HG03108 (cell line): ENCODE results near the gene PYROXD2.

Experiments used
- ATAC-seq: cut with Tn5 transposase; IDR thresholded peaks from one replicate; pipeline ENCODE4 v1.9.1; 2021; ENCODE audit warnings: moderate library complexity; ENCODE audit not compliant: unreplicated experiment

The PYROXD2 gene

GRCh38 chr10:98414932-98415730, at the start of gene PYROXD2:
Gene PYROXD2, minus strand, starts transcription at chr10:98415182. Its CDS starts 47 bp downstream, at chr10:98415135.
- ATAC-seq, result peak; percentile 42

DNA sequence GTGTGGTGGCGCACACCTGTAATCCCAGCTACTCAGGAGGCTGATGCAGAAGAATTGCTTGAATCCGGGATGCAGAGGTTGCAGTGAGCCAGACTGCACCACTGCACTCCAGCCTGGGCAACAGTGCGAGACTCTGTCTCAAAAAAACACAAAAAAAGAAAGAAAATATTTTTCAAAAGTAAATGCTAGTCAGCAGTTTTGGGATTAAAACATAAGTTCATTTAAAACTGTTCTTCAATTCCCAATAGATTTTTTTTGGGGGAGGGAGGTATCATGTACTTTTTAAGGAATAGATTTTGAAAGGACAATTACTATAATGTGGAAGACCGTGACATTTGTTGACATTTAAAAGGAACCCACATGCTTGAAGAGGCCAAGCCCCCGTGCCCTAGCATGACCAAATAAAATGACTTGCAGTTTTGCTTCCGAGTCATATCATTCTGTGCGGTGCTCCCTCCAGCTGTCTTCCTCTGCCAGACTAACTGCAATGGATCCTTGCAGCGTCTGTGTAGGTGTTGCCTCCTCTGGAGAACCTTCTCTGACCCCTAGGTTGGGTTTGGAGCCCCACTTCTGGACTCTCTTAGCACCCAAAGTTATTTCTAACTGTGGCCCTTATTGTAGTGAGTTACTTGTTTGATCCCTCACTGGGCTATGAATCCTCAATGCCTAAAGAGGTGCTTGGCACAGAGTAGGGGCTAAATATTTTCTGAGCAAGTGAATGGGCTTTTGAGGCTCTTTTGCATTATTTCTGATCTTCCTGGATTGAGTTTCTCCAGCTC, 49.2 kb upstream of the PYROXD2 start:
- no peak for ATAC-seq

DNA sequence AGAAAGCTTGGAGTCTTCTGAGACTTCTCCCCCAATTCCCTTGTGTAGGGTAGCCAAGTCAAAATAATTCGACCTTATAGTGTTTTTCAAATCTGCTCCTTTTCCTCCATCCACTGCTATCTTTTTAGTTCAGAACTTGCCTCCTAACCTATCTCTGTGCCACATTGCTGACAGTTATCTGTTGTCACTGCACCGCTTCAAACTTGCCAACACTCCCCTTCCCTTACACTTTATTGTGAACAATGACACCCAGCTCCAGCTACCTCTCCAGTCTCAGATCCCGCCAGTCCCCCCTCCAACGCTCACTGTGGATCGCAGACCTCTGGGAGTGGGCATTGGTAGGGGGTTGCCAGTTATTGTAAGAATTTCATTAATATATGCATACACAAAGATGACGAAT, 48.0 kb upstream of the PYROXD2 start:
- ATAC-seq, result no peak

GRCh38 chr10:98461500-98461842, 46.5 kb upstream of the PYROXD2 start:
- no peak for ATAC-seq

GRCh38 chr10:98460837-98461499, 46.0 kb upstream of the PYROXD2 start:
- no peak for ATAC-seq

GRCh38 chr10:98458809-98459784, 44.1 kb upstream of the PYROXD2 start:
- no peak for ATAC-seq

DNA sequence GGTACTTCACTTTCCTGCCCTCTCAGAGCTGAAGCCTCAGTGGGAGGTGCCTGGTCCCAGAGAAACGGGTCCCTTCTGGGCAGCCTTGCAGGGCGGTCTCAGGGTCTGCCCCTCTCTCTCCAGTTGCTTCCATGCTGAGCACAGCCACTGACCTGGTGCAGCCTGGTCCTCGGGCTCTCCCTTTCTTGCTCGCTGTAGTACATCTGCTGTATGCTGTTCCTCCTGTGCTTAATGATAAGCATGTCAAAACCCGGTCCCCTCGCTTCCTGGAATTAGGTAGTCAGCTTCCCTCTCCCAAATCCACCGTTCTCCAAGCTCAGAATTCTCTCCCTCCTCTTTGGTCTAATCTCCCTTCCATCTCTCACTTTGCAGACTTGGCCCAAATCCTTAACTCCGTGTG, 42.7 kb upstream of the PYROXD2 start:
- no peak for ATAC-seq

- no peak for ATAC-seq
These were observed 41.9 kb upstream of the PYROXD2 start for GRCh38 chr10:98456686-98457482.

DNA sequence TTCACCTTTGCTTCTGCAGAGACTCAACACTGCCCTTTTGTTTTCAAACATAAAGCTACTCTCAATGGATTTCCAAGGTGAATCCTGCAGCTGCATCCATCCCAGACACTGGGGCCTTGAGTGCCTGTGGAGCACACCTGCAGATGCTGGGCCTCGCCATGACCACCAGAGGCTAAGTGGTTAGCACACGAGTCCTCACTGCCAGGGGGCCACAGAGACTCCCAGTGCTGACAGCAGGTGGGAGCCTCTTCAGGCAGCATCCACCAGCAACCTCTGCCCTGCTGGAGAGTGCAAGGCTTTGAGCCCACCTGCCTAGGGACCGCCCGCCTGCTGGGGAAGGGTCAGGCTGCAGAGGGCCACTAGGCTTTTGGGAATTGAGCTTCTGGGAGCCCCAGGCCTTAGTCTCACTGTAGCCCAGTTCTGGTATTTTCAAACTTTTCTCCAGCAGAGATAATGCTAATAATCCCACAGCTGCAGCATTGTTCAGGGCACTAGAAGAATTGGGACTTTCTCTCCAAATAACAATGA, 41.1 kb upstream of the PYROXD2 start:
- no peak for ATAC-seq

GRCh38 chr10:98453729-98454128, 38.7 kb upstream of the PYROXD2 start:
- no peak for ATAC-seq

DNA sequence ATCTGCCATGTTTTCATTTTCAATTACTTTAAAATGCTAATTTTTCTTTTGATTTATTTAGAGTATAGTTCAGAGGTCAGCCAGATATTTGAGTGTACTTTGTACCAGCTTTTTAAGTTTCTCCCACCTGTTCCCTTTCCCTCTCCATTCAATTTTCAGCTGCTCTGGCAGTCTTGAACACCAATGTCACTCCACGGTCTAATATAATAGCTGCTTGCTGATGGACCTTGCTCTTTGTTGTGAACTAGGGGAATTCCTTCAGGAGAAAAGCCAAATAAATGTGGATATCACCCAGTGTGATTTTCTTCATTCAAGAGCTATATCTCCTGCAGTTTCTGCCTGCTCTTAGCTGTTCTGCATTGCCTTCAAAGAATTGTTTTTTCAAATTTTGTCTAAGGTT, 35.6 kb upstream of the PYROXD2 start:
- ATAC-seq, result no peak

DNA sequence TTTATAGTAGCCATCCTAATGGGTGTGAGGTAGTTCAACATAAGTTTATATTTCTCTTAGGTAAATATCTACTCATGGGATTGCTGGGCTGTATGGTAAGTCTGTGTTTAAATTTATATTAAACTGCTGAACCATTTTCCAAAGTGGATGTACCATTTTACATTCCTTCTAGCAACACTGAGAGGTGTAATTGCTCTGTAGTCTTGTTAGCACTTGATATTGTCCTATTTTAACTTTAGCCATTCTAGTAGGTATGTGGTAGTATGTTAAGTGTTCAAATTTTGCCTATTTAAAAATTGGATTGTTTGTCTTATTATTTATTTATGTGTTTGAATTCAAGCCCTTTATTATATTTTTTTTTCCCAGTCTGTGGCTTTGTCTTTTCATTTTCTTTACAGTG, 34.3 kb upstream of the PYROXD2 start:
- ATAC-seq, result no peak

GRCh38 chr10:98446661-98447221, 31.8 kb upstream of the PYROXD2 start, which contains the start of gene HPS1:
Gene HPS1, minus strand, starts transcription at chr10:98446935. Its CDS starts 3,695 bp downstream, at chr10:98443240.
- ATAC-seq, result peak; percentile 87

- ATAC-seq, result peak; percentile 20
These were observed 31.2 kb upstream of the PYROXD2 start for GRCh38 chr10:98446151-98446660.

GRCh38 chr10:98445200-98445812, 30.3 kb upstream of the PYROXD2 start:
- ATAC-seq, result no peak

DNA sequence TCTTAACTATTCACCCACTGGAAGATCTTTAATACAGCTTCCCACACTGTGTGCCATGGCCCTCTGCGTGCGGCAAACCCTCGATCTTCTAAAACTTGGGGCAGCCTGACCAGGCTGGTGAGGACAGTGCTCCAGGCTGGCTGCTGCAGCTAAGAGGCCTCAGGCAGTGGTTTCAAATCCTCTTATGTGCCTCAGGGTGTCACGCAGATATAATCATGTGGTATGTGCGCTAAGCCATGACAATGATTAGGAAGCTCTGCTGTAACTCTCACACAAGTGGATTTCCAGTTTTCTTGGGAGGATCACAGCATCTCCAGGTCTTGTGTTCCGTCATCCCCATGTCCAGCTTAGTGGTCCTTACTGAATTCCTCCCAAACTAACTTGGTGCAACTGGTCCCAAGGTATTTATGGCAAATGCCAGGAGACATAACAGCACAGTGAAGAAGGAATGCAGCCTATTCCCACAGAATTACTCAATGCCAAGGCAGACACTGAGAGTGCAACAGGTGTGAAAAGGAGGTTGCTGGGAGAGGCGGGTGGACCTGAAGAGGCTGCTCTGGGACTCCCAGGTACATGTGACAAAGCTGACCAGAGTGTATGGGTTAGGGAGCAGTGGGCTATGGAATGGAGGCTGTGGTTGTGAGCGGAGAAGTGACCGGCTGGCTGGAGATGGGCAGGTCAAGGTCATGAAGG, 29.5 kb upstream of the PYROXD2 start:
- ATAC-seq, result no peak

- no peak for ATAC-seq
These were observed 23.7 kb upstream of the PYROXD2 start for GRCh38 chr10:98438715-98439114.

DNA sequence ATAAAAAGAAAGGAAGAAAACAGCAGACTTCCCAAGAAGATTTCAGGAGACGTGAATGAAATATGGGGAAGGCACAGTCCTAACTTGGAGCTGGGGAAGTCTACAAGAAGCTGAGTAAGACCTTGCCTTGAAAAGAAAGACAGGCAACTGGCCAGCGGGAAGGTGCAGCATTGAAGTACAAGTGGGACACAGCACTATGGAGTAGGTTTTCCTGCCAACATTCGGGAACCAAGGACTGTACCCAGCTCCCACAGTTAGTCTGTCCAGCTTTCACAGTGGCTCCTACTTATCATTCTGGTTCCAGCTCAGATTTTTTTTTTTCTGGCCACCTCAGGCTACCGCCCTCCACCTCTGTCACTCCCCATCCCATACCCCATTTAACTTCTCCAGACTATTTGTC, 21.7 kb upstream of the PYROXD2 start:
- ATAC-seq, result no peak
